Measurements from ENCODE around the gene AUH.

AUH gene

GRCh38 chr9:91179237-91180138 lies 182.2 kb downstream of the AUH start:
- no peak overlapping the region for H3K27ac ChIP-seq
- no peak for TF ChIP-seq CTCF (conservative IDR thresholded peaks at IDR 0.05)

- H3K27ac ChIP-seq, result peak overlapping the region; percentile 36
- TF ChIP-seq CTCF (conservative IDR thresholded peaks at IDR 0.05), result no peak
These were observed 183.2 kb downstream of the AUH start for GRCh38 chr9:91178281-91179236.

GRCh38 chr9:91177661-91178280 lies 183.9 kb downstream of the AUH start:
- no peak for TF ChIP-seq CTCF (conservative IDR thresholded peaks at IDR 0.05)
- H3K27ac ChIP-seq, result peak overlapping the region; percentile 36

- TF ChIP-seq CTCF (conservative IDR thresholded peaks at IDR 0.05), result no peak
- H3K27ac ChIP-seq, result peak overlapping the region; percentile 36
These were observed 184.6 kb downstream of the AUH start for GRCh38 chr9:91177081-91177480.

GRCh38 chr9:91176426-91176825 lies 185.3 kb downstream of the AUH start:
- no peak overlapping the region for H3K27ac ChIP-seq

GRCh38 chr9:91174772-91175171 lies 186.9 kb downstream of the AUH start:
- TF ChIP-seq CTCF (conservative IDR thresholded peaks at IDR 0.05), result no peak
- no peak overlapping the region for H3K27ac ChIP-seq

More at GRCh38 chr9:91176426-91176825, 185.3 kb downstream of the AUH start:
- TF ChIP-seq CTCF (conservative IDR thresholded peaks at IDR 0.05), result no peak
